AG04450 (cell line): Measurements from ENCODE around the gene MADD. TPM values are rescaled to one million over a fixed set of nuclear protein-coding genes. Genes with fewer than 3 reads are reported as not detected.

ENCODE experiments used
- CTCF ChIA-PET: fragments of 300-600, 350-600 bp; formaldehyde crosslinking; extraction: SDS; loops from one replicate; lab custom pipeline; 2022; ENCODE audit warnings: antibody characterized with exemption, inconsistent platforms; lab: Charles Lee
- POLR2A ChIA-PET: fragments of 350-600 bp; formaldehyde crosslinking; extraction: SDS; loops from one replicate; lab custom pipeline; 2021; ENCODE audit warnings: antibody characterized with exemption, inconsistent platforms; lab: Yijun Ruan, JAX
- DNase-seq: peaks from one replicate; pipeline ENCODE4 v3.0.0-alpha.2; 2011; ENCODE audit warnings: low read depth, low spot score
- H3K27ac ChIP-seq: one replicate; pipeline ENCODE4 v1.5.1; 2012; ENCODE audit warnings: low read depth, low read length, control low read depth
- H3K27me3 ChIP-seq: one replicate; pipeline ENCODE4 v1.6.0; 2012; ENCODE audit warnings: low read length; ENCODE audit not compliant: control insufficient read depth, insufficient read depth
- H3K4me3 ChIP-seq: 2 replicates; pipeline ENCODE4 v1.5.1; 2011; ENCODE audit warnings: mild to moderate bottlenecking, low read depth, low read length, control low read depth
- H3K9me3 ChIP-seq: 2 replicates; pipeline ENCODE4 v1.5.1; 2012; ENCODE audit warnings: low read length; ENCODE audit not compliant: control insufficient read depth, insufficient read depth
- CTCF ChIP-seq: IDR thresholded peaks from 2 replicates; pipeline ENCODE4 v1.5.1; 2011; ENCODE audit warnings: low read depth, low read length, control low read depth, inconsistent platforms
- polyA plus RNA-seq: library from polyadenylated mRNA; depleted of rRNA; stranded (reverse); fragments of >200 nt; gene quantifications from 2 replicates; pipeline ENCODE4 v1.2.3, GENCODE V29; 2011

The MADD gene
- polyA plus RNA-seq, 1 experiment = 10.5 TPM

GRCh38 chr11:47256374-47256773, 13.6 kb upstream of the MADD start:
- Histone ChIP-seq H3K4me3 (no peak overlapping the region), H3K9me3 (no peaks in the 10 kb centered on the region; the same call in 1 of the 2 replicates), H3K27ac (no peak overlapping the region), H3K27me3 (no peaks in the 10 kb centered on the region)
- no peak for TF ChIP-seq CTCF
- ChIA-PET CTCF (interaction anchor here (0.7 kb wide), 1 partner anchor 64 kb away, joined by 6 read pairs; no protein-coding TSS in a partner anchor), POLR2A (interaction anchor here (1.8 kb wide), 1 partner anchor 8 kb away, joined by 19 read pairs; the partner anchor contains the start of gene ACP2)
- DNase-seq = no peak

DNA sequence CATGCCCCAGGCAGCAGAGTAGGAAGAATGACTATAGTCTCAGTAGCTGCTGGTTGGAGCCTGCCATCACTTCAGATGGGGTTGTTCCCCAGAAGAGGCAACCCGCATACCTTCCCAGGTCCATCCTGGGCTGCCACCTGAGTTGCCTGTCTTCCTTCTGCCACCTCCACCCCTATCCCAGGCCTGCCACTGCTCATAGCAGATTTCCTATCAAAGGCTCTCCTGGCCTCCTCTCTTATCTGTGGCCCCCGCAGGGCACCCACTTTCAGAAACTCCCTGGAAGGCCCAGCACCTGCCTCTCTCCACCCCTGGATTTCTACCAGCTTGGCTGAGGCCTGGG, 12.8 kb upstream of the MADD start:
- Histone ChIP-seq H3K27me3 (no peaks in the 10 kb centered on the region), H3K4me3 (peak overlapping the region; percentile 53), H3K9me3 (no peaks in the 10 kb centered on the region; the same call in 1 of the 2 replicates), H3K27ac (peak overlapping the region; percentile 61)
- CTCF ChIA-PET = interaction anchor here (0.7 to 4.0 kb wide), 10 partner anchors 9 to 153 kb away, joined by 3 to 48 read pairs (median 5); partner anchors contain the start of genes ACP2 and ARFGAP2
- no peak for TF ChIP-seq CTCF
- DNase-seq = no peak
- POLR2A ChIA-PET = interaction anchor here (1.8 kb wide), 1 partner anchor 9 kb away, joined by 19 read pairs; the partner anchor contains the start of gene ACP2

DNA sequence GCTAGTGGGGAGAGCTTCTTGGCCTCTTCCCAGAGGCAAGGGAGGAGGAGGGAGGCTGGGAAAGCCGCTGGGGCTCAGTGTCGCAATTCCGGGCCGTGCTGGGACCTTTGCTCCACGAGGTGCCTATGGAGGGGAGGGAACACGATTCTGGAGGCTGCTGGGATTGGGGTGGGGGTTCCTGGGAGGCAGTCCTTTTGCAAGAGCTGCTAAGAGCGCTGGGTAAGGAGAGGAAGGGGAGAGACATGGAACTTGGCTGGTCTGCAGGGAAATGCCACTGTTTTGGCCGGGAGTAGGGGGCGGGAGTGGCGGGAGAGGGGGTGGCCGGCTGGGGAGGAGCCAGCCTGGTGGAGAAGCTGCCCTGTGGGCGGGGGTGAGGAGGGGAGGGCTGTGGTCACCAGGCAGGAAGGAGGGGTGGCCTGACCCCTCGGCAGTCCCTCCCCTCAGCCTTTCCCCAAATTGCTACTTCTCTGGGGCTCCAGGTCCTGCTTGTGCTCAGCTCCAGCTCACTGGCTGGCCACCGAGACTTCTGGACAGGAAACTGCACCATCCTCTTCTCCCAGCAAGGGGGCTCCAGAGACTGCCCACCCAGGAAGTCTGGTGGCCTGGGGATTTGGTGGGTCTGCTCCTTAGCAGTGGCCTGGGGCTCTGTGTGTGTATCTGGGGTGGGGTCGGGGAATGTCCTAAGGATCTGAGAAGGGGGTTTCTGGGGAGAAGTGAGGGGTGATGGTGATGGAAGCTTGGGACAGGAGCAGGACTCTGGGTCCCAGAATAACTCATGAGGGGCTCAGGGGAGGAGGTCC, 12.2 kb upstream of the MADD start, which contains the start of gene NR1H3:
Gene NR1H3, plus strand, starts transcription at position 480 of the 800 bp plus-strand sequence. CDS start 1,221 bp downstream, outside the sequence.
- H3K4me3 ChIP-seq = peak within 1 kb of the TSS; percentile 53
- ChIA-PET POLR2A (interaction anchor here (1.0 to 1.8 kb wide), 3 partner anchors 9 to 70 kb away, joined by 3 to 19 read pairs (median 8); partner anchors contain the start of gene ACP2), CTCF (interaction anchor here (0.6 to 4.0 kb wide), 23 partner anchors 10 to 294 kb away, joined by 3 to 48 read pairs (median 4); partner anchors contain the start of genes ACP2 and ARFGAP2)
- H3K27me3 ChIP-seq = no peaks in the 10 kb centered on the region
- TF ChIP-seq CTCF = peak; percentile 80
- no peaks in the 10 kb centered on the region; the same call in 1 of the 2 replicates for H3K9me3 ChIP-seq
- DNase-seq = no peak
- peak within 1 kb of the TSS; percentile 61 for H3K27ac ChIP-seq

- ChIA-PET POLR2A (interaction anchor here (0.5 to 1.8 kb wide), 5 partner anchors 10 to 71 kb away, joined by 3 to 19 read pairs (median 4); partner anchors contain the start of gene ACP2), CTCF (interaction anchor here (0.6 to 4.0 kb wide), 25 partner anchors 10 to 341 kb away, joined by 3 to 48 read pairs (median 6); partner anchors contain the start of genes ACP2 and ARFGAP2)
- H3K27ac ChIP-seq = peak overlapping the region; percentile 61
- no peak for DNase-seq
- peak overlapping the region; percentile 53 for H3K4me3 ChIP-seq
- TF ChIP-seq CTCF = no peak
- H3K9me3 ChIP-seq = no peaks in the 10 kb centered on the region; the same call in 1 of the 2 replicates
- H3K27me3 ChIP-seq = no peaks in the 10 kb centered on the region
Observed at GRCh38 chr11:47258317-47258902, 11.5 kb upstream of the MADD start.
